NCI-H1436 treated with DMSO at 0.1 percent for 48 hours (cell line): ENCODE data around the gene ECT2.
"Not testable (repeated sequence)": the region's sequence is repeated elsewhere in the genome, so short reads cannot be mapped to it uniquely, and the experiment has no call there.

Experiments used
- DNase-seq: peaks from one replicate; lab custom pipeline; 2025; lab: John Stamatoyannopoulos, UW

ECT2 gene

GRCh38 chr3:172750368-172751174 is at the start of gene ECT2:
Gene ECT2, plus strand, starts transcription at chr3:172750726. Its CDS starts 3,805 bp downstream, at chr3:172754531.
- DNase-seq: peak; percentile 100

DNA sequence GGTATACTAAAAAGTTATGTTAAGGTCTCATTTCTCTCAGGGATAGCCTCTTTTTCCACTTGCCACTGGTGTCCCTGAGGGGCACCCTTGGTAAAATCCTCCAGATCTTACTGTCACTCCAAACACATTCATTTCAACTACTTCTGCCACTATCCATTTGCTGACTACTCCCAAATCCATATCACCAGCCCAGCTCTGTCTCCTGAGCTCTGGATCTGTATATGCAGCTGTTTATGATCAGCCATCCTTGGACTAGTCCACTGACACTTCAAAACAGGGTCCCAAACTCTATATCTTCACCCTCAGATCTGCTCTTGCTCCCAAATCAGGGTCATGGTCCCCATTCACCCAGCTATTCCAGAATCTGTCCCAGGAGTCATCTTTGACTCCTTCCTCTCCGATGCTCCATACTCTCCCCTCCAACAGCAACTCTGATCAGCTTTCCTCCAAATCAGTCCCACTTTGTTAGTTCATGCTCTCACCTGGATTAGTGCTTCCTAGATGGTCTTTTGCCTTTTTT is 49.5 kb upstream of the ECT2 start:
- no peak for DNase-seq

- no peak for DNase-seq
Observed at GRCh38 chr3:172701751-172702150, 48.8 kb upstream of the ECT2 start.

GRCh38 chr3:172702256-172702655 is 48.3 kb upstream of the ECT2 start:
- DNase-seq: no peak

DNA sequence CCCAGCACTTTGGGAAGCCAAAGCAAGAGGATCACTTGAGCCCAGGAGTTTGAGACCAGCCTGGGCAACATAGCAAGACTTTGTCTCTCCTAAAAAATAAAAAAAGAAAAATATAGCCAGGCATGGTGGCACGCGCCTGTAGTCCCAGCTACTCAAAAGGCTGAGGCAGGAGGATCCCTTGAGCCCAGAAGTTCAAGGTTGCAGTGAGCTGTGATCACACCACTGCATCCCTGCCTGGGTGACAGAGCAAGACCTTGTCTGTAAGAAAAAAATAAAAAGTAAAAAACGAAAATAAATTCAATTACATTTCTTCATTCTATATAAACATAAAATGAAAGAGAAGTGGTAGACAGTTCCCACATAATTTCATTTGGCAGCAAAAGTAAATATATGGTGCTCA is 47.8 kb upstream of the ECT2 start:
- DNase-seq: not testable (repeated sequence)

GRCh38 chr3:172704001-172704400 is 46.5 kb upstream of the ECT2 start:
- DNase-seq: no peak

GRCh38 chr3:172705170-172705569 is 45.4 kb upstream of the ECT2 start:
- no peak for DNase-seq

DNA sequence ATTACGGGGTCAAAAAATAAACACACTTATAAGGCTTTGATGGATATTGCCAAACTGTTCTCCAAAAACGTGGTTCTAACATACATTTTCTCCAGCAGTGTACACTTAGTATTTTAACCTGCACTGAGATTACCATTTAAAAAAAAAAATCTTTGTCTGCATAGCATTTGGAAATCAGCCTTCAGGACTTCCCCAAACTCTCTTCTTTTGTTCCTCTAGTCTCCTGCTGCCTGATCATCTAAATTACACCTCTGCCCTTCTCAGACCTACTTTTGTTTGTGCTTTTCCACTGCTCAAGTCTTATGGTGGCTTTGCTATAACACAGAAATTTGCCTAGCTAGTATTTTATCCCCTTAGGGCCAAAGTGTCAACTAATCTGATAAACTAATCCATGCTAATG is 43.5 kb upstream of the ECT2 start:
- no peak for DNase-seq

DNA sequence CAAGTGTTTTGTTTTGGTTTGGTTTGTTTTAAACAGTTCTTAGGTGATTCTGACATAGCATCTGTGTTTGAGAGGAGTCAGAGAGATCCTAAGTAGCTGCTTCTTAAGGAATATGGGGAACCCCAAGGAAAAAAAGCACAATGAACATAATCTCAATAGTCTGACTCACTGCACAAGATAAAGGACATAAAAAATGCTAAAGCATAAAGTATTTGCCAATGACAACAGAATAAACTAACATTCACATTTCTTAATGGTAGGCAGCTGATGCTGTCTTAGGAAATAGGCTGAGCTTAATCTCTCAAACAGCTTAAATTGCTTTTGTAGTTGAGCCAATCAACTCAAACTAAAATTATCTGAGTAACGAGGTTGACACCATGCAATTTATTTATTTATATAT is 42.6 kb upstream of the ECT2 start:
- no peak for DNase-seq

DNA sequence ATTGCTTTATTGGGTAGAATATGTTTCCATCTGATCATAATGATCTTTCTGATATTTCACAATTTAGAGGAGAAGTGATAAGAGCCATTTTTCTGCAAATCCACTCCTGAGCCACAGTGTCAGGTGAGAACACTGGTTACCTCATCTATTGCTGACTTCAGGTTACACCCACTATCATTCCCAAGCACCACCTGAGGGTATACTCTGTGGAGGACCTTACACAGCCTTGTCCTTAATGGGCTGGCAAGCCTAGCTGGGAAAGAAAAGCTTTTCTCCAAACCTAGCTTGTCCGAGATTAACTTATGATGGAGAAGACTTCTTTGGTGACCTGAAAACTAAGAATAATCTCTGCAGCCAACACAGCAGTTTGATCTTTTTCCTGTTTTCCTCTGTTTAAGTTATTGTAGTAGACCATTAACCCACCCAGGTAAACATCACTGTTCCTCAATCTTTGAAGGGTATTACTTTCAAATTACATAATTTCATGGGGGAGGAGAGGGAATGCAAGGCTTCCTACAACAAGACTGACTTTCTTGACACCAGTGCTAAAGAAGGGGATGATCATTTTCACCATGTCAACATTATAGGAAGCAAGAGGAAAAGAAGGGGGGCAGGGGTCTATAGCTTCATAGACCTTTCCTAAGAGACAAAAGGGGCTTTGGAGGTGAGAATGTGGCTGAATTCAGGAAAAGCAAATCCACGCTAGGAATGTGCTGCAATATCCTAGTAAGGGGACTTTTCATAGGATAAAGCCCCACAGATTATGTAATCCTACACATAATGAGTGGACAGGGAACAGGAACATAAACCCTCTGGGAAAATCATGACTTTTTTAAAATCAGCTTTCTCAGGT is 41.4 kb upstream of the ECT2 start:
- no peak for DNase-seq

GRCh38 chr3:172709774-172710663 is 40.5 kb upstream of the ECT2 start:
- no peak for DNase-seq

GRCh38 chr3:172710664-172711453 is 39.7 kb upstream of the ECT2 start, which contains the start of gene NCEH1:
Gene NCEH1, minus strand, starts transcription at chr3:172711067. Its CDS starts 83 bp downstream, at chr3:172710984.
- peak; percentile 91 for DNase-seq

GRCh38 chr3:172711454-172711795 is 39.1 kb upstream of the ECT2 start:
- no peak for DNase-seq

GRCh38 chr3:172713316-172713715 is 37.2 kb upstream of the ECT2 start:
- no peak for DNase-seq

DNA sequence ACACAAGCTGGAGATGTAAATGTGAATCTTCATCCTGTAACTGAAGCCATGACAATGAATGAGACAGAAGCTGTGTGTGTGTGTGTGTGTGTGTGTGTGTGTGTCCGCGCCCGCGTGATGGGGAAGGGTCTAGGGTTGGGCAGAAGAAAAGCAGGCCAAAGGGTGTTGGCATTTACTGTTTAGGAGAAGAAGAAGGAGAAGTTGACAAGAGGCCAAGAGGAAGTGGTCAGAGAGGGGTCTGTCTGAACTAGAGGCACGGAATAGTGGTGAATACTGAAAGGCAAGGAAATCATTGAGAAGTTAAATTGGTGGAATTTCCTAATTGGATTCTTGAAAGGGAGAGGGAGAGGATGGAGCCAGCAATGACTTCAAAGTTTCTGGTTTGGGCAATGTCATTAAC is 34.0 kb upstream of the ECT2 start:
- no peak for DNase-seq

- DNase-seq: no peak
Observed at GRCh38 chr3:172717493-172718088, 32.9 kb upstream of the ECT2 start.

- DNase-seq: not testable (repeated sequence)
Observed at GRCh38 chr3:172722536-172723040, 27.9 kb upstream of the ECT2 start.

- DNase-seq: no peak
Observed at GRCh38 chr3:172726380-172726779, 24.1 kb upstream of the ECT2 start.

DNA sequence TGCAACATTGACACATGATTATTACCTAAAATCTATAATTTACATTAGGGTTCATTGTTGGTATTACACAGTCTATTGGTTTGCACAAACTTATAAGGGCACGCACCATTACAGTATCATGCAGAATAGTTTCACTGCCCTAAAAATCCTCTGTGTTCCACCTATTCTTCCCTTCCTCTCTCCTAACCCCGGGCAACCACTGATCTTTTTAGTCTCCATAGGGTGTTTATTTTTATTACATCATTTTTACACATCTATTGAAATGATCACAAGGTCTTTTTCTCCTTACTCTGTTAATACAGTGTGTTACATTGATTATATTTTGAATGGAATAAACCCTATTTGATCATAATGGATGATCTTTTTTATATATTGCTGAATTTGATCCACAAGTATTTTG is 15.5 kb upstream of the ECT2 start:
- DNase-seq: no peak

GRCh38 chr3:172739462-172739861 is 11.1 kb upstream of the ECT2 start:
- no peak for DNase-seq
